HepG2 (cell line): ENCODE results near the gene AMIGO1.

Experiments
- ATF3 ChIP-seq: sonication (generic); formaldehyde crosslinking; IDR thresholded peaks from 2 replicates; pipeline ENCODE4 v1.4.0; 2020; ENCODE audit warnings: missing genetic modification reagents
- CC2D1A ChIP-seq: sonication (generic); formaldehyde crosslinking; IDR thresholded peaks from 2 replicates; pipeline ENCODE4 v1.8.1; 2023; ENCODE audit warnings: mild to moderate bottlenecking, missing genetic modification reagents
- EZH2 ChIP-seq: conservative IDR thresholded peaks from 2 replicates; pipeline ENCODE4 v1.6.1; 2012; ENCODE audit warnings: mild to moderate bottlenecking, low read depth, low read length, moderate library complexity
- FOXK2 ChIP-seq: fragments of 450-650 bp; IDR thresholded peaks from 2 replicates; pipeline ENCODE4 v1.6.1; 2016
- NR2C2 ChIP-seq: sonication (generic); formaldehyde crosslinking; IDR thresholded peaks from 2 replicates; pipeline ENCODE4 v1.4.0; 2020; ENCODE audit warnings: missing genetic modification reagents, mild to moderate bottlenecking, moderate library complexity, borderline replicate concordance
- RAD21 ChIP-seq: fragments of 450-650 bp; formaldehyde crosslinking; IDR thresholded peaks from 2 replicates; pipeline ENCODE4 v1.5.0; 2020; ENCODE audit warnings: mild to moderate bottlenecking
- SCMH1 ChIP-seq: sonication (generic); formaldehyde crosslinking; IDR thresholded peaks from 2 replicates; pipeline ENCODE4 v1.9.0; 2021; ENCODE audit warnings: missing genetic modification reagents, mild to moderate bottlenecking, borderline replicate concordance
- ZKSCAN8 ChIP-seq: IDR thresholded peaks from 2 replicates; pipeline ENCODE4 v1.6.1; 2016; ENCODE audit warnings: borderline replicate concordance, missing genetic modification reagents, missing compliant biosample characterization
- ZNF34 ChIP-seq: sonication (generic); formaldehyde crosslinking; IDR thresholded peaks from 2 replicates; pipeline ENCODE4 v1.4.0; 2020; ENCODE audit warnings: mild to moderate bottlenecking, missing genetic modification reagents, borderline replicate concordance
- TF ChIP-seq, protein P1 (sequence below): sonication (generic); formaldehyde crosslinking; IDR thresholded peaks from 2 replicates; pipeline ENCODE4 v1.5.0; 2020; ENCODE audit warnings: mild to moderate bottlenecking, missing genetic modification reagents, moderate library complexity

GRCh38 chr1:109527846-109528695, 18.5 kb upstream of the AMIGO1 start:
- TF ChIP-seq RAD21 (CRISPR knock-in tag) (no peak), SCMH1 (CRISPR knock-in tag) (no peak), ATF3 (no peak), ZNF34 (CRISPR knock-in tag) (no peak), ZKSCAN8 (CRISPR knock-in tag) (no peak), EZH2 (no peak), CC2D1A (CRISPR knock-in tag) (no peak), NR2C2 (no peak), FOXK2 (no peak)
- TF ChIP-seq, protein P1, sequence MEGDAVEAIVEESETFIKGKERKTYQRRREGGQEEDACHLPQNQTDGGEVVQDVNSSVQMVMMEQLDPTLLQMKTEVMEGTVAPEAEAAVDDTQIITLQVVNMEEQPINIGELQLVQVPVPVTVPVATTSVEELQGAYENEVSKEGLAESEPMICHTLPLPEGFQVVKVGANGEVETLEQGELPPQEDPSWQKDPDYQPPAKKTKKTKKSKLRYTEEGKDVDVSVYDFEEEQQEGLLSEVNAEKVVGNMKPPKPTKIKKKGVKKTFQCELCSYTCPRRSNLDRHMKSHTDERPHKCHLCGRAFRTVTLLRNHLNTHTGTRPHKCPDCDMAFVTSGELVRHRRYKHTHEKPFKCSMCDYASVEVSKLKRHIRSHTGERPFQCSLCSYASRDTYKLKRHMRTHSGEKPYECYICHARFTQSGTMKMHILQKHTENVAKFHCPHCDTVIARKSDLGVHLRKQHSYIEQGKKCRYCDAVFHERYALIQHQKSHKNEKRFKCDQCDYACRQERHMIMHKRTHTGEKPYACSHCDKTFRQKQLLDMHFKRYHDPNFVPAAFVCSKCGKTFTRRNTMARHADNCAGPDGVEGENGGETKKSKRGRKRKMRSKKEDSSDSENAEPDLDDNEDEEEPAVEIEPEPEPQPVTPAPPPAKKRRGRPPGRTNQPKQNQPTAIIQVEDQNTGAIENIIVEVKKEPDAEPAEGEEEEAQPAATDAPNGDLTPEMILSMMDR (CRISPR knock-in tag) = no peak
